Ovary (tissue), 9 donors: Measurements from ENCODE around the gene FNDC5. TPM values are rescaled to one million over a fixed set of nuclear protein-coding genes. Genes with fewer than 3 reads are reported as not detected.

ENCODE experiments used
- DNase-seq, 5 donors: peaks; one replicate each; pipeline ENCODE4 v3.0.0-alpha.2; 2019 to 2020
- H3K27ac ChIP-seq, 2 donors: fragments of 200-600 bp; one replicate each; pipeline versions ENCODE4 v1.5.1 to v1.8.0; 2019 to 2022
- H3K27me3 ChIP-seq: fragments of 200-600 bp; one replicate; pipeline ENCODE4 v1.8.0; 2022
- H3K36me3 ChIP-seq: fragments of 200-600 bp; sonication (generic); one replicate; pipeline ENCODE4 v1.5.1; 2019
- H3K4me1 ChIP-seq: one replicate; pipeline ENCODE4 v1.8.1; 2013; ENCODE audit warnings: mild to moderate bottlenecking, moderate library complexity; ENCODE audit not compliant: insufficient read depth
- H3K4me3 ChIP-seq: fragments of 200-600 bp; sonication (generic); one replicate; pipeline ENCODE4 v1.5.1; 2017
- H3K9me3 ChIP-seq, 2 donors: fragments of 200-600 bp in 1 of 2; sonication (generic) in 1 of 2; one replicate each; pipeline versions ENCODE4 v1.5.1 to v1.8.1; 2013 to 2019; ENCODE audit warnings: mild to moderate bottlenecking in 1 of 2, moderate library complexity in 1 of 2
- EP300 ChIP-seq: sonication (generic); formaldehyde crosslinking; IDR thresholded peaks from one replicate; pipeline ENCODE4 v1.6.1; 2017; ENCODE audit warnings: antibody characterized with exemption
- POLR2A ChIP-seq: fragments of 450-650 bp; IDR thresholded peaks from one replicate; pipeline ENCODE4 v1.6.1; 2017; ENCODE audit warnings: antibody characterized with exemption, mild to moderate bottlenecking, moderate library complexity
- WGBS, 3 donors: extraction: QIAGEN DNeasy Blood & Tissue Kit in 1 of 3; methylation state at CpG; one replicate each; pipeline versions ENCODE4 v1.1.5 to v1.1.7; 2013 to 2017; 5-methylcytosine and 5-hydroxymethylcytosine counted together
- intact Hi-C, 4 donors: fragments of 100-400 bp; cut with DNase I; formaldehyde crosslinking; loops; one replicate each; pipeline versions ENCODE4 v1.11.0 to v1.15.1; 2022 to 2023
- polyA plus RNA-seq, 2 donors: library from polyadenylated mRNA; stranded (reverse); fragments of 200-250 nt in 1 of 2; fragments of 350-450 nt in 1 of 2; fragmentation: Illumina TruSeq in 1 of 2; extraction: RNeasy Lipid Tissue Mini Kit (QIAGEN cat#74804) in 1 of 2; gene quantifications; one replicate each; pipeline ENCODE4 v1.2.3, GENCODE V29; 2013 to 2014
- total RNA-seq, 7 donors: library from RNA; depleted of rRNA in 2 of 7; stranded (reverse); fragments of >200 nt in 2 of 7; fragmentation: NEBNext Ultra II Directional in 3 of 7; extraction: Animal tissue kit (Norgen Biotek cat#: 25700) in 3 of 7; gene quantifications; one replicate each; pipeline versions ENCODE4 v1.1.0 to v1.2.4, GENCODE V29; 2016 to 2023
- TF ChIP-seq, protein P1 (sequence below), 3 donors: fragments of 450-650 bp in 2 of 3; fragments of 200-600 bp in 1 of 3; IDR thresholded peaks; one replicate each; pipeline versions ENCODE4 v1.5.1 to v1.8.0; 2016 to 2022; ENCODE audit warnings: antibody characterized with exemption in 3 of 3, mild to moderate bottlenecking in 1 of 3
- donor health status: DM: no; HTN: no; CAD: no; lungs with moderate emphysema.
- donor health status: DM: no; HTN: no; CAD: no.
- donor health status: Bipolar disorder and iron deficiency.
- donor health status: DM: yes; HTN: yes; CAD: no.
- donor health status: DM: no; HTN: no; CAD: no.
- donor health status: DM: yes; HTN: yes; CAD: no.

Gene FNDC5
- total and polyA plus RNA-seq, 9 donors = 4.2 to 25.4 (median 12.1) TPM

- H3K4me1 ChIP-seq = peaks cover 4% of the 10 kb centered on the region
- peak overlapping the region; percentile 26 for H3K4me3 ChIP-seq
- 46 to 62% (median 54%) methylated on average over 15 to 16 of the region's 16 CpGs for WGBS, 3 donors
- intact Hi-C loops = loop anchor here in 1 of 4 donors (5.0 kb wide), 2 partner anchors 98 to 158 kb away; no protein-coding TSS in a partner anchor
- H3K36me3 ChIP-seq = no peaks in the 10 kb centered on the region
- TF ChIP-seq EP300 (no peak), POLR2A (no peak)
- TF ChIP-seq, protein P1, sequence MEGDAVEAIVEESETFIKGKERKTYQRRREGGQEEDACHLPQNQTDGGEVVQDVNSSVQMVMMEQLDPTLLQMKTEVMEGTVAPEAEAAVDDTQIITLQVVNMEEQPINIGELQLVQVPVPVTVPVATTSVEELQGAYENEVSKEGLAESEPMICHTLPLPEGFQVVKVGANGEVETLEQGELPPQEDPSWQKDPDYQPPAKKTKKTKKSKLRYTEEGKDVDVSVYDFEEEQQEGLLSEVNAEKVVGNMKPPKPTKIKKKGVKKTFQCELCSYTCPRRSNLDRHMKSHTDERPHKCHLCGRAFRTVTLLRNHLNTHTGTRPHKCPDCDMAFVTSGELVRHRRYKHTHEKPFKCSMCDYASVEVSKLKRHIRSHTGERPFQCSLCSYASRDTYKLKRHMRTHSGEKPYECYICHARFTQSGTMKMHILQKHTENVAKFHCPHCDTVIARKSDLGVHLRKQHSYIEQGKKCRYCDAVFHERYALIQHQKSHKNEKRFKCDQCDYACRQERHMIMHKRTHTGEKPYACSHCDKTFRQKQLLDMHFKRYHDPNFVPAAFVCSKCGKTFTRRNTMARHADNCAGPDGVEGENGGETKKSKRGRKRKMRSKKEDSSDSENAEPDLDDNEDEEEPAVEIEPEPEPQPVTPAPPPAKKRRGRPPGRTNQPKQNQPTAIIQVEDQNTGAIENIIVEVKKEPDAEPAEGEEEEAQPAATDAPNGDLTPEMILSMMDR (IDR thresholded peaks at IDR 0.05) = no peak
- no peak overlapping the region for H3K27ac ChIP-seq
- H3K27me3 ChIP-seq = no peaks in the 10 kb centered on the region
- no peak for DNase-seq
- H3K9me3 ChIP-seq = no peaks in the 10 kb centered on the region
These were observed 643 bp downstream of the FNDC5 start for GRCh38 chr1:32869923-32870614.

DNA sequence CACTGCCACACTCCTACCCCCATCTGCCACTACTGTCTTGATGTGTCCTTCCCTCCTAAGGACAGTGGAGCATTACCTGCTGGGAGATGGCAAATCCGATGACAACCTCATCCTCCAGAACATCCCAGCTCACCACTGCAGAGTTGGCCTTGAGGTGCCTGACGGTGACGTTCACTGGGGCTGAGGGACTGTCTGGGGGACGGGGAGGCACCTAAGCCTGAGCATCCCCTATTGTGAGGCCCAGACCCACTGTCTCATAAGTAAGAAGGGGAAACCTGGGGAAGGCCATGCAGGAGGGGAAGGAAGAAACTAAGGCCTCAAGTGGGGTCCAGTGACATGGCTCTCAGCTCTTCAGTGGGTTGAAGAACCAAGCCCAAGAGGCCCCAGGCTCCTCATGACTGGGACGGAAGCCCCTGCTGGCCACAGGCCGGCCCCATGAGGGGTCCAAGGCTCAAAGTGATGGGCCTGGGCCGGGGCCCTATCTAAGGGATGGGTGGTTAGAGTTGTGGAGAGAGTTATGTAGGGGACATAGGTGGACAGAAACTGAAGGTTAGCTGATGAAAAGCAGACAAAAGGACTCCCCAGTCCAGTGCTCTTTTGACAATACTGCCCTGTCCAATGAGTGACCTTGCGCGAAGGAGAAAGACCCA, 1.8 kb downstream of the FNDC5 start:
- no peaks in the 10 kb centered on the region for H3K36me3 ChIP-seq
- H3K4me3 ChIP-seq = no peak overlapping the region
- H3K27ac ChIP-seq = no peak overlapping the region
- 91 to 94% (median 94%) methylated on average over 9 of the region's 9 CpGs for WGBS, 3 donors
- H3K9me3 ChIP-seq = no peaks in the 10 kb centered on the region
- DNase-seq = no peak
- peaks cover 6% of the 10 kb centered on the region for H3K4me1 ChIP-seq
- H3K27me3 ChIP-seq = no peaks in the 10 kb centered on the region
- TF ChIP-seq EP300 (no peak), POLR2A (no peak)
- TF ChIP-seq, protein P1 (IDR thresholded peaks at IDR 0.05) = no peak
- intact Hi-C loops = no loop called here

DNA sequence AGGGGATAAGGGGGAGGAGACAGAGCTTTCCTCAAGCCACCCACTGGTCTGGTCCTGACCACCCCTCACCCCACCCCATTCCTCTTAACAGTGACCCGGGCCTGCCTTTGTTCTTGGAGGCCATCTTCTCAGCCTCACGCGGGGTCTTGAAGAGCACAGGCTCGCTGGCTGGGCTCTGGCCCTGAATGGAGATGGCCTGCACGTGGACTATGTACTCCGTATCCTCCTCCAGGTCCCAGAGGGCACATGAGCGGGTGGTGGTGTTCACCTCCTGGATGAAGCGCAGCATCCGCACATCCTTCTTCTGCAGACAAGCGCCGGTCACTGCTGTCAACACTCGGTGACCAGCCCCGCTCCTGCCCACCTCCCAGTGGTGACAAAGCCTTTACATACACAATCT, 2.6 kb downstream of the FNDC5 start:
- intact Hi-C loops = no loop called here
- no peak for DNase-seq
- Histone ChIP-seq H3K27ac (no peak overlapping the region), H3K9me3 (no peaks in the 10 kb centered on the region), H3K4me3 (no peak overlapping the region), H3K4me1 (peaks cover 6% of the 10 kb centered on the region), H3K36me3 (no peaks in the 10 kb centered on the region), H3K27me3 (no peaks in the 10 kb centered on the region)
- 90% methylated on average over 13 of the region's 13 CpGs for WGBS, 3 donors
- TF ChIP-seq, protein P1 (IDR thresholded peaks at IDR 0.05) = no peak
- TF ChIP-seq POLR2A = no peak
- TF ChIP-seq EP300 = no peak

DNA sequence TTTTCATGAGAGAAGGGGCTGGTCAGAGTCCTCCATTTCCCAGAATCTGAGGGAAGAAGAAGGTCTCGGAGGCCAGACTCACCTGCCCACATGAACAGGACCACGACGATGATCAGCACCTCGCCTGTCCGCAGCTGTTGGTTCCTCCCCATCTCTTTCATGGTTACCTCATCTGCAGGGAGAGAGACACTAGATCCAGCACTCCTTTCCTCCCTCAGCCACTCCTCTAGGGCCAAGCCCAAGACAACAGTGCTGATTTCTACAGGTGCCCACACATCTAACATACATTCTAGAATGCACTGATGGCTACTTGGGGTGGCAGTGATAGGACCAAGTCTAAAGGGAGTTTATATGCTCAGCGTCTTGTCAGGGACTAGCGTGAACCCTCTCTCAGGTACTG, 3.0 kb downstream of the FNDC5 start:
- intact Hi-C loops = no loop called here
- no peak for TF ChIP-seq EP300
- no peak for TF ChIP-seq POLR2A
- no peak for DNase-seq
- Histone ChIP-seq H3K27ac (no peak overlapping the region), H3K27me3 (no peaks in the 10 kb centered on the region), H3K9me3 (no peaks in the 10 kb centered on the region), H3K4me3 (no peak overlapping the region), H3K36me3 (no peaks in the 10 kb centered on the region), H3K4me1 (peaks cover 6% of the 10 kb centered on the region)
- WGBS, 3 donors = 91 to 94% (median 92%) methylated on average over 7 of the region's 7 CpGs

DNA sequence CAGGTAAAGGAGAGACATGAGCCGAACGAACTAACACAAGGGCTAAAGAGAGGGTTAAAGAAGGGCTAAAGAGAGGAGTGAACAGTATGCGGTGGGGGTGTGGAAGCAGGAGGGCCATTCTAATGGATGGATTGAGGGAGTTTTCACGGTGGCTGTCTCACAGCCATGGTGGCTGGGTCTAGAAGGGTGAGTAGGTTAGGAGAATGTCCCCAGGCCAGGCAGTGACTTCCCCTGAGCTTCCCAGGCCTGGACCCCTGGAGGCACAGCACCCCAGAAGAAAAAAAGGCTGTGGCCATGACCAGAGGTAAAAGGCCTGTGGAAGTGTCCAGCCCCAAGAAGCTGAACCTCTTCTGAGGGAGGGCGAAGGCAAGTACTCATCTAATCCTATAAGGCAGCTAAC, 3.6 kb downstream of the FNDC5 start:
- H3K4me3 ChIP-seq = no peak overlapping the region
- no peaks in the 10 kb centered on the region for H3K9me3 ChIP-seq
- H3K27me3 ChIP-seq = no peaks in the 10 kb centered on the region
- H3K27ac ChIP-seq = no peak overlapping the region
- no peaks in the 10 kb centered on the region for H3K36me3 ChIP-seq
- H3K4me1 ChIP-seq = peaks cover 6% of the 10 kb centered on the region
- intact Hi-C loops = no loop called here
- WGBS, 3 donors = 83 to 93% (median 88%) methylated on average over 5 of the region's 5 CpGs
- TF ChIP-seq, protein P1 (IDR thresholded peaks at IDR 0.05) = no peak
- TF ChIP-seq POLR2A (no peak), EP300 (no peak)
- no peak for DNase-seq
